ENCODE results near the gene AMT.

The AMT gene

GRCh38 chr3:49387721-49388120, 34.6 kb downstream of the AMT start:
- DNase-seq = no peak

- DNase-seq = no peak
Observed at GRCh38 chr3:49386056-49386756, 36.1 kb downstream of the AMT start.

GRCh38 chr3:49385617-49386016, 36.7 kb downstream of the AMT start:
- no peak for DNase-seq

GRCh38 chr3:49383387-49383786, 38.9 kb downstream of the AMT start:
- DNase-seq = no peak

GRCh38 chr3:49378249-49378895, 43.9 kb downstream of the AMT start:
- DNase-seq = no peak

GRCh38 chr3:49377483-49377882, 44.8 kb downstream of the AMT start:
- DNase-seq = peak; percentile 39

GRCh38 chr3:49371946-49372345, 50.3 kb downstream of the AMT start:
- DNase-seq = no peak

GRCh38 chr3:49370585-49371290, 51.5 kb downstream of the AMT start:
- no peak for DNase-seq
